A549 (cell line): ENCODE measurements around the gene TRIM38. TPM values are rescaled to one million over a fixed set of nuclear protein-coding genes. Genes with fewer than 3 reads are reported as not detected.

Experiments
- ATAC-seq, 2 experiments: fragments of 200-7000 bp in 1 of 2; fragments of >200 bp in 1 of 2; cut with Nextera tagmentation in 1 of 2; cut with Tn5 transposase in 1 of 2; 3 replicates each; pipeline versions ENCODE4 v1.8.0 to v1.9.1; 2018 to 2020; ENCODE audit warnings: mild to moderate bottlenecking in 1 of 2, moderate library complexity in 1 of 2
- CTCF ChIA-PET: fragments of 300-600 bp; sonication (Branson Sonifier 250); formaldehyde crosslinking; extraction: SDS; loops from one replicate; lab custom pipeline; 2021; ENCODE audit warnings: antibody characterized with exemption, inconsistent platforms; lab: Yijun Ruan, JAX
- POLR2A ChIA-PET: fragments of 350-600 bp; formaldehyde crosslinking; extraction: SDS; loops from one replicate; lab custom pipeline; 2021; ENCODE audit warnings: antibody characterized with exemption, inconsistent platforms; lab: Yijun Ruan, JAX
- DNase-seq, 2 experiments: peaks; one replicate each; pipeline versions ENCODE4 v3.0.0 to v3.0.0-alpha.2; 2011 to 2016; ENCODE audit warnings: low read depth in 1 of 2, low spot score in 1 of 2
- FAIRE-seq: peaks from 2 replicates; lab custom pipeline; 2011; peaks lifted over from hg19 to GRCh38; lab: Jason Lieb, UNC
- H3K27ac ChIP-seq, 2 experiments: fragments of >200 bp; sonication (Bioruptor Twin); formaldehyde crosslinking; 3 replicates each; pipeline ENCODE4 v1.5.1; 2016 to 2017
- H3K4me1 ChIP-seq: fragments of >200 bp; sonication (Bioruptor Twin); formaldehyde crosslinking; 3 replicates; pipeline ENCODE4 v1.6.1; 2016
- H3K4me2 ChIP-seq: fragments of >200 bp; sonication (Bioruptor Twin); formaldehyde crosslinking; 3 replicates; pipeline ENCODE4 v1.6.1; 2016
- H3K4me3 ChIP-seq: fragments of >200 bp; sonication (Bioruptor Twin); formaldehyde crosslinking; 3 replicates; pipeline ENCODE4 v1.5.1; 2016
- H3K9me3 ChIP-seq: fragments of >200 bp; sonication (Bioruptor Twin); formaldehyde crosslinking; 3 replicates; pipeline ENCODE4 v1.6.1; 2016
- ATOH8 ChIP-seq: fragments of 250-450 bp; sonication (Bioruptor Pico); IDR thresholded peaks from 2 replicates; pipeline ENCODE4 v1.5.0; 2020; ENCODE audit warnings: low read depth, mild to moderate bottlenecking, moderate library complexity
- BCL3 ChIP-seq: fragments of >200 bp; sonication (Bioruptor Twin); formaldehyde crosslinking; IDR thresholded peaks from 3 replicates; pipeline ENCODE4 v1.6.1; 2016
- CHD2 ChIP-seq: fragments of 150-350 bp; IDR thresholded peaks from 2 replicates; pipeline ENCODE4 v1.6.1; 2014; ENCODE audit warnings: low read length; ENCODE audit not compliant: partially characterized antibody
- EP300 ChIP-seq, 2 experiments: fragments of >200 bp; sonication (Bioruptor Twin); formaldehyde crosslinking; IDR thresholded peaks; 2 replicates in 1 of 2; 3 replicates in 1 of 2; pipeline ENCODE4 v1.6.1; 2016 to 2017
- ESRRA ChIP-seq: fragments of 150-350 bp; IDR thresholded peaks from 2 replicates; pipeline ENCODE4 v1.6.1; 2014; ENCODE audit warnings: mild to moderate bottlenecking, low read length, borderline replicate concordance
- FOSB ChIP-seq: fragments of 250-450 bp; sonication (Bioruptor Pico); IDR thresholded peaks from 2 replicates; pipeline ENCODE4 v1.5.0; 2020; ENCODE audit warnings: mild to moderate bottlenecking, moderate library complexity
- FOSL2 ChIP-seq, 2 experiments: fragments of 450-650 bp in 1 of 2; fragments of >200 bp in 1 of 2; sonication (Bioruptor Twin) in 1 of 2; formaldehyde crosslinking; IDR thresholded peaks; 2 replicates each; pipeline versions ENCODE4 v1.5.0 to v1.6.1; 2016 to 2020; ENCODE audit warnings: mild to moderate bottlenecking in 1 of 2, moderate library complexity in 1 of 2
- FOXS1 ChIP-seq: fragments of 250-450 bp; sonication (Bioruptor Pico); IDR thresholded peaks from 2 replicates; pipeline ENCODE4 v1.5.0; 2020; ENCODE audit warnings: mild to moderate bottlenecking, moderate library complexity
- HEYL ChIP-seq: fragments of 250-450 bp; sonication (Bioruptor Pico); IDR thresholded peaks from 2 replicates; pipeline ENCODE4 v1.8.0; 2021; ENCODE audit warnings: mild to moderate bottlenecking, moderate library complexity
- HOXA7 ChIP-seq: fragments of 250-450 bp; sonication (Bioruptor Pico); IDR thresholded peaks from 2 replicates; pipeline ENCODE4 v1.5.0; 2020; ENCODE audit warnings: mild to moderate bottlenecking, moderate library complexity
- JUN ChIP-seq, 2 experiments: fragments of >200 bp; sonication (Bioruptor Twin); formaldehyde crosslinking; IDR thresholded peaks; 2 replicates in 1 of 2; 3 replicates in 1 of 2; pipeline ENCODE4 v1.6.1; 2016 to 2017
- JUNB ChIP-seq: fragments of >200 bp; sonication (Bioruptor Twin); formaldehyde crosslinking; IDR thresholded peaks from 2 replicates; pipeline ENCODE4 v1.6.1; 2016
- KDM1A ChIP-seq: fragments of 200-600 bp; sonication (generic); IDR thresholded peaks from 2 replicates; pipeline ENCODE4 v1.6.1; 2016; ENCODE audit warnings: low read depth, mild to moderate bottlenecking
- KDM5A ChIP-seq: fragments of 200-600 bp; sonication (generic); IDR thresholded peaks from 2 replicates; pipeline ENCODE4 v1.6.1; 2016; ENCODE audit warnings: antibody characterized with exemption, mild to moderate bottlenecking
- MAZ ChIP-seq: fragments of 150-350 bp; IDR thresholded peaks from 2 replicates; pipeline ENCODE4 v1.6.1; 2014; ENCODE audit warnings: antibody characterized with exemption, low read depth, low read length, borderline replicate concordance
- NPAS2 ChIP-seq: fragments of 250-450 bp; sonication (Bioruptor Pico); IDR thresholded peaks from 2 replicates; pipeline ENCODE4 v1.8.0; 2022; ENCODE audit warnings: mild to moderate bottlenecking, moderate library complexity, borderline replicate concordance
- POLR2AphosphoS2 ChIP-seq: conservative IDR thresholded peaks from 2 replicates; pipeline ENCODE4 v1.6.1; 2012; ENCODE audit warnings: low read length, improper control_type of control experiment, inconsistent platforms
- RARB ChIP-seq: fragments of 250-450 bp; sonication (Bioruptor Pico); IDR thresholded peaks from 2 replicates; pipeline ENCODE4 v1.8.0; 2021; ENCODE audit warnings: mild to moderate bottlenecking, moderate library complexity
- RCOR1 ChIP-seq: fragments of 150-350 bp; IDR thresholded peaks from 2 replicates; pipeline ENCODE4 v1.6.1; 2014; ENCODE audit warnings: antibody characterized with exemption, low read length, low read depth
- REST ChIP-seq: fragments of 200-600 bp; sonication (generic); IDR thresholded peaks from 2 replicates; pipeline ENCODE4 v1.6.1; 2016; ENCODE audit warnings: antibody characterized with exemption, mild to moderate bottlenecking, moderate library complexity
- RFX5 ChIP-seq: fragments of 450-650 bp; IDR thresholded peaks from 2 replicates; pipeline ENCODE4 v1.7.1; 2014; ENCODE audit warnings: antibody characterized with exemption, mild to moderate bottlenecking, moderate library complexity
- TFCP2L1 ChIP-seq: fragments of 250-450 bp; sonication (Bioruptor Pico); IDR thresholded peaks from 2 replicates; pipeline ENCODE4 v1.5.0; 2021; ENCODE audit warnings: mild to moderate bottlenecking
- USF2 ChIP-seq: fragments of 450-650 bp; IDR thresholded peaks from 2 replicates; pipeline ENCODE4 v1.6.1; 2014; ENCODE audit warnings: antibody characterized with exemption
- WGBS: methylation state at CpG from one replicate; pipeline ENCODE4 v1.1.6; 2017; ENCODE audit errors: missing lambda C conversion rate; 5-methylcytosine and 5-hydroxymethylcytosine counted together
- polyA plus RNA-seq, 4 experiments: library from polyadenylated mRNA; depleted of rRNA in 3 of 4; stranded (reverse); fragments of >200 nt; fragmentation: RNase III in 1 of 4; extraction: RNeasy Plus Mini Kit Qiagen cat#74134 plus additional on column Dnase treatment in 1 of 4; gene quantifications; 2 replicates in 3 of 4; 3 replicates in 1 of 4; pipeline ENCODE4 v1.2.3, GENCODE V29; 2011 to 2017

Gene TRIM38
- polyA plus RNA-seq, 2 of the 4 experiments (the other 2 are of a cell fraction): 1.7 to 3.4 TPM

- H3K27ac ChIP-seq: peak overlapping the region in 1 of 2 experiments; percentile 100; a peak in 2 of 6 replicates
- ChIA-PET CTCF (interaction anchor here (9.9 kb wide), 1 partner anchor 16 kb away, joined by 85 read pairs; no protein-coding TSS in a partner anchor), POLR2A (interaction anchor here (1.9 to 6.0 kb wide), 5 partner anchors 12 to 139 kb away, joined by 7 to 145 read pairs (median 28); a partner anchor contains a TSS)
- H3K4me1 ChIP-seq: peaks cover 11% of the 10 kb centered on the region
- no peak for ATAC-seq
- DNase-seq: no peak
- H3K4me3 ChIP-seq: no peak overlapping the region
- no peak overlapping the region for H3K4me2 ChIP-seq
- no peak for FAIRE-seq
- TF ChIP-seq ATOH8 (CRISPR knock-in tag) (no peak), ESRRA (no peak), MAZ (no peak), USF2 (no peak), TFCP2L1 (CRISPR knock-in tag) (no peak), KDM5A (no peak), RFX5 (no peak), JUN (IDR thresholded peaks at IDR 0.05) (no peak), FOSL2 (IDR thresholded peaks at IDR 0.05) (no peak), FOSL2 (CRISPR knock-in tag; IDR thresholded peaks at IDR 0.05) (no peak), FOXS1 (no peak), CHD2 (no peak), POLR2AphosphoS2 (no peak), HEYL (no peak), EP300 (IDR thresholded peaks at IDR 0.05) (no peak), RARB (no peak), BCL3 (no peak), FOSB (CRISPR knock-in tag) (no peak)
- H3K9me3 ChIP-seq: no peaks in the 10 kb centered on the region
- WGBS: 85% methylated on average over 9 of the region's 9 CpGs
Measured at GRCh38 chr6:26019261-26019830, 56.7 kb downstream of the TRIM38 start.

GRCh38 chr6:26019967-26020328 lies 57.3 kb downstream of the TRIM38 start:
- Histone ChIP-seq H3K4me2 (peak overlapping the region; percentile 93), H3K27ac (peak overlapping the region; percentile 95 to 100; a peak in 5 of 6 replicates), H3K9me3 (no peaks in the 10 kb centered on the region), H3K4me3 (peak overlapping the region; percentile 61; the same call in 2 of the 3 replicates), H3K4me1 (peaks cover 14% of the 10 kb centered on the region)
- DNase-seq (no peak), ATAC-seq (no peak), FAIRE-seq (no peak)
- TF ChIP-seq KDM1A (no peak), TFCP2L1 (CRISPR knock-in tag) (no peak), JUN (IDR thresholded peaks at IDR 0.05) (no peak), RCOR1 (no peak), REST (no peak), ATOH8 (CRISPR knock-in tag) (no peak), HOXA7 (CRISPR knock-in tag) (no peak), JUNB (no peak), NPAS2 (CRISPR knock-in tag) (no peak)
- WGBS: 45% methylated on average over 5 of the region's 5 CpGs
- POLR2A ChIA-PET: interaction anchor here (0.6 to 6.0 kb wide), 17 partner anchors 10 to 1873 kb away, joined by 3 to 145 read pairs (median 7); partner anchors contain the start of gene HFE
- CTCF ChIA-PET: interaction anchor here (0.6 to 9.9 kb wide), 3 partner anchors 12 to 36 kb away, joined by 3 to 85 read pairs (median 5); a partner anchor contains a TSS
